ENCODE data around the gene LACTBL1.

DNA sequence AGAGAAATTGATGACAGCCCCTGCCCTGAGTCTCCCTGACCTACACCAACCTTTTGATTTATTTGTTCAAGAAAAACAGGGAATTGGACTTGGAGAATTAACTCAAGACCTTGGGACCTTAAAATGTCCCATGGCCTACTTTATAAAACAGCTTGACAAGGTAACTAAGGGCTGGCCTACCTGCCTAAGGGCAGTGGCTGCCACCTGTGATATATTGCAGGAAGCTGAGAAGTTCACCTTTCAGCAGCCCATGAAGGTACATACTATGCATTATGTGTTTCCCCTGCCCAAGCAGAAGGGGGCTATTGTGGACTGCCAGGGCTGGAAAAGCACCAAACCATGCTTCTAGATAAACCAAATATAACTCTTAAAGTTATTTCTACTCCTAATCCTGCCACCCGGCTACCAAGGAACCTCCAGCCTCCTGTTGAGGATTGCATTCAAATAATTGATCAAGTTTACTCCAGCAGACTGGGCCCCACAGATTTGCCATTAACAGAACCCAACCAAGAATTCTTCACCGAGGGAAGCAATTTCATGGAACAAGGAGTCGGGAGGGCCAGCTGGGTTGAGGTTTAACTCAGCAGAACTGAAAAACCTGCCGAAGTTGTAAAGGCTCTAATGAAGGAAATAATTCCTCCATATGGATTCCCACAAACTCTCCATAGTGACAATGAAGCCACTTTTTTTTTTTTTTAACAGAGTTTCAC is 28.2 kb downstream of the LACTBL1 start:
- TF ChIP-seq, protein P1, sequence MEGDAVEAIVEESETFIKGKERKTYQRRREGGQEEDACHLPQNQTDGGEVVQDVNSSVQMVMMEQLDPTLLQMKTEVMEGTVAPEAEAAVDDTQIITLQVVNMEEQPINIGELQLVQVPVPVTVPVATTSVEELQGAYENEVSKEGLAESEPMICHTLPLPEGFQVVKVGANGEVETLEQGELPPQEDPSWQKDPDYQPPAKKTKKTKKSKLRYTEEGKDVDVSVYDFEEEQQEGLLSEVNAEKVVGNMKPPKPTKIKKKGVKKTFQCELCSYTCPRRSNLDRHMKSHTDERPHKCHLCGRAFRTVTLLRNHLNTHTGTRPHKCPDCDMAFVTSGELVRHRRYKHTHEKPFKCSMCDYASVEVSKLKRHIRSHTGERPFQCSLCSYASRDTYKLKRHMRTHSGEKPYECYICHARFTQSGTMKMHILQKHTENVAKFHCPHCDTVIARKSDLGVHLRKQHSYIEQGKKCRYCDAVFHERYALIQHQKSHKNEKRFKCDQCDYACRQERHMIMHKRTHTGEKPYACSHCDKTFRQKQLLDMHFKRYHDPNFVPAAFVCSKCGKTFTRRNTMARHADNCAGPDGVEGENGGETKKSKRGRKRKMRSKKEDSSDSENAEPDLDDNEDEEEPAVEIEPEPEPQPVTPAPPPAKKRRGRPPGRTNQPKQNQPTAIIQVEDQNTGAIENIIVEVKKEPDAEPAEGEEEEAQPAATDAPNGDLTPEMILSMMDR (IDR thresholded peaks at IDR 0.05), result no peak
- no peak for TF ChIP-seq ZFX (IDR thresholded peaks at IDR 0.05; ENCODE audit: borderline replicate concordance)

All from 22Rv1 (cell line).